ENCODE results near the gene CDK17. TPM values are rescaled to one million over a fixed set of nuclear protein-coding genes. Genes with fewer than 3 reads are reported as not detected.
A peak's percentile ranks its signal among the peaks of the same experiment; 100 is the strongest.

CDK17 gene
- total RNA-seq, 3 donors from 2014 or later: 47.7 to 113 (median 81.0) TPM

DNA sequence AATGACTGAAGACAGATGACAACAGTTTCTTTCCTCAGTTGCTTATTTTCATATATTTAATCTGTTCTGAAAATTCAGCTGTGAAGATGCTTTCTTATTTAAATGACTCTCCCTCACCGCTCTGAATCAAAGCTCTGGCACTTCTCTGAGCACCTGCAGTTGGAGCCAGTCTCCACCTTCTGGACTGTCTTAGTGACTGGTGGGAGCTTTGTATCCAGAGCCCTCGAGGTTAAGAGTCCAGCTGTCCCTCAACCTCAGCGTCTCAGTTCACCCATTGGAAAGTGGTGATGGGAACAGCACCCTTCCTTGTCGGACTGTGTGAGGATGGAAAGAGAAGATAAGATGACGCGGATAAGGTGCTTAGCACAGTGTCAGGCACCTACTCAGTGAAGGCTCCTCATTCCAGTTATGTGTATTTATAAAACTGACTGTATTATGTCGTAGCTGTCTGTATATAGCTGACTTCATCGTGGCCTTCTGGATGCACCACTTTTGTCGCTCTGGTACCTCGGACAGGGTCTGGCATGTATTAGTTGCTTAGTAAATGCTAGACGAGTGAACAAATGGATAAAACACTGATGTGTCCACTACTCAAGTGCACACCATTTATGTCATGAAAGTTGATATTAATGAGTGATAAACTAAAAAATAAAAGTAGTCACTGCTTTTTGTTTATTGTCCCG is 171.5 kb downstream of the CDK17 start:
- TF ChIP-seq POLR2A (IDR thresholded peaks at IDR 0.05) (no peak), POLR2AphosphoS5 (IDR thresholded peaks at IDR 0.05) (no peak)
- TF ChIP-seq, protein P1, sequence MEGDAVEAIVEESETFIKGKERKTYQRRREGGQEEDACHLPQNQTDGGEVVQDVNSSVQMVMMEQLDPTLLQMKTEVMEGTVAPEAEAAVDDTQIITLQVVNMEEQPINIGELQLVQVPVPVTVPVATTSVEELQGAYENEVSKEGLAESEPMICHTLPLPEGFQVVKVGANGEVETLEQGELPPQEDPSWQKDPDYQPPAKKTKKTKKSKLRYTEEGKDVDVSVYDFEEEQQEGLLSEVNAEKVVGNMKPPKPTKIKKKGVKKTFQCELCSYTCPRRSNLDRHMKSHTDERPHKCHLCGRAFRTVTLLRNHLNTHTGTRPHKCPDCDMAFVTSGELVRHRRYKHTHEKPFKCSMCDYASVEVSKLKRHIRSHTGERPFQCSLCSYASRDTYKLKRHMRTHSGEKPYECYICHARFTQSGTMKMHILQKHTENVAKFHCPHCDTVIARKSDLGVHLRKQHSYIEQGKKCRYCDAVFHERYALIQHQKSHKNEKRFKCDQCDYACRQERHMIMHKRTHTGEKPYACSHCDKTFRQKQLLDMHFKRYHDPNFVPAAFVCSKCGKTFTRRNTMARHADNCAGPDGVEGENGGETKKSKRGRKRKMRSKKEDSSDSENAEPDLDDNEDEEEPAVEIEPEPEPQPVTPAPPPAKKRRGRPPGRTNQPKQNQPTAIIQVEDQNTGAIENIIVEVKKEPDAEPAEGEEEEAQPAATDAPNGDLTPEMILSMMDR (IDR thresholded peaks at IDR 0.05): no peak
- H3K36me3 ChIP-seq: no peaks in the 10 kb centered on the region
- H3K27ac ChIP-seq: peak overlapping the region in 1 of 2 donors; percentile 36
- no peaks in the 10 kb centered on the region for H3K4me1 ChIP-seq
- H3K4me3 ChIP-seq: no peak overlapping the region
- no peak for DNase-seq (ENCODE audit: low spot score in 2 of 2)
- intact Hi-C loops (cut with DNase I; ENCODE audit: low total_unique reads): no loop called here
- H3K9me3 ChIP-seq: no peaks in the 10 kb centered on the region
- H3K27me3 ChIP-seq: no peaks in the 10 kb centered on the region

Other genes starting within 250 kb of the CDK17 start
- 10 to 100 TPM; 13.9 to 28.5 (median 16.5) TPM for gene ELK3, start 206.1 kb downstream of the CDK17 start, total RNA-seq
- gene CFAP54, start 89.1 kb upstream of the CDK17 start, total RNA-seq: 1 to 10 TPM in 2 of 3 donors, under 1 TPM in 1; 0.48 to 7.3 (median 2.9) TPM

Data from breast epithelium (tissue), 4 donors.